K562 (cell line): Measurements from ENCODE around the gene IRF2. TPM values are rescaled to one million over a fixed set of nuclear protein-coding genes. Genes with fewer than 3 reads are reported as not detected.
A peak's percentile ranks its signal among the peaks of the same experiment; 100 is the strongest.

Source experiments
- ATAC-seq: fragments of 200-7000 bp; cut with Tn5 transposase; 3 replicates; pipeline ENCODE4 v1.9.1; 2020; ENCODE audit warnings: moderate library complexity
- BruUV-seq: library from RNA; stranded (reverse); fragments of 400-500 nt; replicated peaks from 2 replicates; lab custom pipeline; 2021; lab: Mats Ljungman, UMichigan
- CTCF ChIA-PET: fragments of 300-600 bp; formaldehyde crosslinking; extraction: SDS; loops from one replicate; lab custom pipeline; 2021; ENCODE audit warnings: low intra/inter-chr PET ratio; lab: Yijun Ruan, JAX
- POLR2A ChIA-PET: fragments of 300-600, 350-650 bp; sonication (Branson Sonifier 250); formaldehyde crosslinking; extraction: SDS; loops from one replicate; lab custom pipeline; 2021; ENCODE audit warnings: antibody characterized with exemption, inconsistent platforms; lab: Yijun Ruan, JAX
- DNase-seq, 4 experiments: peaks; one replicate each; pipeline versions ENCODE4 v3.0.0 to v3.0.0-alpha.2; 2011 to 2018; ENCODE audit warnings: low spot score in 3 of 4, mixed read lengths in 3 of 4; ENCODE audit errors: extremely low read depth in 1 of 4
- FAIRE-seq: peaks from 2 replicates; lab custom pipeline; 2011; peaks lifted over from hg19 to GRCh38; lab: Jason Lieb, UNC
- H2AFZ ChIP-seq: 2 replicates; pipeline ENCODE4 v1.6.0; 2011; ENCODE audit warnings: low read depth, low read length, control low read depth, inconsistent platforms
- H3K27ac ChIP-seq: fragments of 200-600 bp; 3 replicates; pipeline ENCODE4 v1.8.0; 2011; ENCODE audit warnings: low read depth, mild to moderate bottlenecking, control low read depth, inconsistent platforms, low read length, moderate library complexity, mixed read lengths; ENCODE audit errors: extremely low read depth
- H3K27me3 ChIP-seq, 2 experiments: fragments of 300-600 bp in 1 of 2; 2 replicates in 1 of 2; 3 replicates in 1 of 2; pipeline versions ENCODE4 v1.6.0 to v1.8.0; 2011; ENCODE audit warnings: inconsistent platforms in 2 of 2, low read length in 2 of 2, mild to moderate bottlenecking in 1 of 2, mixed read lengths in 1 of 2, moderate library complexity in 1 of 2; ENCODE audit not compliant: control insufficient read depth in 2 of 2, insufficient read depth in 2 of 2
- H3K36me3 ChIP-seq: fragments of 300-600 bp; 3 replicates; pipeline ENCODE4 v1.8.0; 2011; ENCODE audit warnings: mild to moderate bottlenecking, low read length, inconsistent platforms; ENCODE audit not compliant: control insufficient read depth, insufficient read depth
- H3K4me1 ChIP-seq, 2 experiments: fragments of 200-600 bp in 1 of 2; replicated peaks in 1 of 2; 2 replicates in 1 of 2; 3 replicates in 1 of 2; pipeline versions ENCODE4 v1.5.1 to v1.8.0; 2011; ENCODE audit warnings: inconsistent platforms in 2 of 2, low read length in 2 of 2, mild to moderate bottlenecking in 1 of 2, mixed read lengths in 1 of 2, moderate library complexity in 1 of 2; ENCODE audit not compliant: control insufficient read depth in 2 of 2, insufficient read depth in 2 of 2
- H3K4me2 ChIP-seq: 2 replicates; pipeline ENCODE4 v1.6.1; 2011; ENCODE audit warnings: low read length, control low read depth, inconsistent platforms, mixed read lengths; ENCODE audit not compliant: insufficient read depth
- H3K4me3 ChIP-seq: fragments of 200-600 bp; sonication (generic), shearing (Covaris generic); 2 replicates; pipeline ENCODE4 v1.5.1; 2016; ENCODE audit warnings: control low read depth, inconsistent platforms
- H3K79me2 ChIP-seq: fragments of 200-600 bp; 3 replicates; pipeline ENCODE4 v1.8.0; 2011; ENCODE audit warnings: low read length, inconsistent platforms; ENCODE audit not compliant: control insufficient read depth, insufficient read depth
- H3K9ac ChIP-seq, 2 experiments: 2 replicates each; pipeline versions ENCODE4 v1.6.0 to v1.6.1; 2011; ENCODE audit warnings: low read depth in 2 of 2, low read length in 2 of 2, control low read depth in 1 of 2, inconsistent platforms in 1 of 2, mild to moderate bottlenecking in 1 of 2, mixed read lengths in 1 of 2; ENCODE audit not compliant: insufficient read depth in 1 of 2
- H3K9me1 ChIP-seq: one replicate; pipeline ENCODE4 v1.6.0; 2011; ENCODE audit warnings: inconsistent platforms, mild to moderate bottlenecking, low read length, moderate library complexity; ENCODE audit not compliant: control insufficient read depth, insufficient read depth
- H3K9me3 ChIP-seq: replicated peaks from 2 replicates; pipeline ENCODE4 v1.5.1; 2011; ENCODE audit warnings: low read depth, low read length, inconsistent platforms; ENCODE audit not compliant: control insufficient read depth, insufficient read depth
- H4K20me1 ChIP-seq: replicated peaks from 2 replicates; pipeline ENCODE4 v1.6.1; 2011; ENCODE audit warnings: low read length, inconsistent platforms, mixed read lengths; ENCODE audit not compliant: control insufficient read depth, insufficient read depth
- CHAMP1 ChIP-seq: fragments of 450-650 bp; IDR thresholded peaks from 2 replicates; pipeline ENCODE4 v1.6.1; 2016; ENCODE audit warnings: mild to moderate bottlenecking
- CSDE1 ChIP-seq, 2 experiments: fragments of 450-650 bp; IDR thresholded peaks; 2 replicates each; pipeline ENCODE4 v1.6.1; 2016; ENCODE audit warnings: mild to moderate bottlenecking in 1 of 2
- ILK ChIP-seq: fragments of 450-650 bp; IDR thresholded peaks from 2 replicates; pipeline ENCODE4 v1.6.1; 2016; ENCODE audit warnings: missing genetic modification characterization, low read depth, mild to moderate bottlenecking, missing compliant biosample characterization, moderate library complexity, borderline replicate concordance
- POLR2H ChIP-seq: IDR thresholded peaks from 2 replicates; pipeline ENCODE4 v1.6.1; 2016; ENCODE audit warnings: missing genetic modification characterization, low read depth, mild to moderate bottlenecking, control low read depth, missing compliant biosample characterization, moderate library complexity
- ZFX ChIP-seq: sonication (generic); formaldehyde crosslinking; IDR thresholded peaks from 2 replicates; pipeline ENCODE4 v1.8.0; 2022; ENCODE audit warnings: mild to moderate bottlenecking, missing genetic modification reagents, moderate library complexity
- WGBS: fragments of 100-300 bp; shearing (Covaris generic); methylation state at CpG from one replicate; pipeline ENCODE4 v1.1.6; 2016; ENCODE audit warnings: low coverage, mixed read lengths; ENCODE audit not compliant: insufficient coverage; ENCODE audit errors: missing lambda C conversion rate; 5-methylcytosine and 5-hydroxymethylcytosine counted together
- in situ Hi-C: fragments of 300-500 bp; cut with MboI; formaldehyde crosslinking; loops from 4 replicates; pipeline ENCODE4 v1.15.0; 2018; ENCODE audit warnings: inconsistent platforms, mixed read lengths
- intact Hi-C: fragments of 100-400 bp; cut with micrococcal nuclease; formaldehyde crosslinking; loops from 2 replicates; pipeline ENCODE4 v1.14.2; 2022
- polyA plus RNA-seq, 8 experiments: library from polyadenylated mRNA; depleted of rRNA in 4 of 8; stranded (reverse) in 5 of 8; unstranded in 3 of 8; fragments of >200 nt; fragmentation: Nextera tagmentation in 2 of 8; fragmentation: Illumina TruSeq in 1 of 8; extraction: Ambion mirVana in 2 of 8; extraction: Trizol in 1 of 8; gene quantifications; 2 replicates each; pipeline versions ENCODE4 v1.2.1 to v1.2.3, GENCODE V29; 2011 to 2014; ENCODE audit warnings: inconsistent platforms in 1 of 8, missing spikeins in 1 of 8
- total RNA-seq, 7 experiments: library from RNA; depleted of rRNA in 6 of 7; stranded (reverse); fragments of >200 nt in 6 of 7; fragmentation: Illumina TruSeq in 2 of 7; extraction: Trizol in 2 of 7; gene quantifications; 2 replicates each; pipeline versions ENCODE4 v1.2.1 to v1.2.3, GENCODE V29; 2011 to 2021; ENCODE audit warnings: low replicate concordance in 1 of 7
- TF ChIP-seq, protein P1 (sequence below), 2 experiments: fragments of 450-650 bp in 1 of 2; sonication (generic) in 1 of 2; formaldehyde crosslinking; conservative IDR thresholded peaks; 2 replicates each; pipeline versions ENCODE4 v1.4.0 to v1.8.1; 2020 to 2022; ENCODE audit warnings: mild to moderate bottlenecking in 1 of 2, missing genetic modification reagents in 1 of 2

Gene IRF2
- total and polyA plus RNA-seq, 9 of the 15 experiments (the other 6 are each of a cell fraction or from before 2014, with no cell fraction given) = 7.1 to 17.1 (median 11.3) TPM

GRCh38 chr4:184358521-184359232 is 115.7 kb downstream of the IRF2 start:
- POLR2A ChIA-PET = interaction anchor here (0.5 to 2.5 kb wide), 4 partner anchors 10 to 1576 kb away, joined by 3 to 11 read pairs (median 3); no protein-coding TSS in a partner anchor
- Histone ChIP-seq H3K36me3 (no peaks in the 10 kb centered on the region), H3K27ac (no peak overlapping the region), H2AFZ (peak overlapping the region; percentile 17), H3K9me3 (no peaks in the 10 kb centered on the region), H3K27me3 (no peaks in the 10 kb centered on the region), H3K9ac (no peak overlapping the region), H3K4me3 (no peak overlapping the region), H3K9me1 (no peaks in the 10 kb centered on the region), H3K4me1 (peaks cover 0 to 12% of the 10 kb centered on the region in 2 experiments; a peak in 3 of 5 replicates), H3K4me2 (no peak overlapping the region), H4K20me1 (no peaks in the 10 kb centered on the region), H3K79me2 (no peaks in the 10 kb centered on the region)
- no peak for FAIRE-seq
- ATAC-seq = no peak
- CTCF ChIA-PET = no interaction called here
- intact Hi-C loops = no loop called here
- in situ Hi-C loops = no loop called here
- 67% methylated on average over 5 of the region's 5 CpGs for WGBS
- no TSS peak for BruUV-seq
- DNase-seq = no peak
- TF ChIP-seq CHAMP1 = no peak
- no peak for TF ChIP-seq CSDE1 (IDR thresholded peaks at IDR 0.05)
- no peak for TF ChIP-seq ZFX (CRISPR knock-in tag)
- TF ChIP-seq, protein P1, sequence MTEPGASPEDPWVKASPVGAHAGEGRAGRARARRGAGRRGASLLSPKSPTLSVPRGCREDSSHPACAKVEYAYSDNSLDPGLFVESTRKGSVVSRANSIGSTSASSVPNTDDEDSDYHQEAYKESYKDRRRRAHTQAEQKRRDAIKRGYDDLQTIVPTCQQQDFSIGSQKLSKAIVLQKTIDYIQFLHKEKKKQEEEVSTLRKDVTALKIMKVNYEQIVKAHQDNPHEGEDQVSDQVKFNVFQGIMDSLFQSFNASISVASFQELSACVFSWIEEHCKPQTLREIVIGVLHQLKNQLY (CRISPR knock-in tag; conservative IDR thresholded peaks at IDR 0.05) = no peak
- no peak for TF ChIP-seq ILK (tag)
- no peak for TF ChIP-seq POLR2H (tag)
